Measurements from ENCODE around the gene RHOB. TPM values are rescaled to one million over a fixed set of nuclear protein-coding genes. Genes with fewer than 3 reads are reported as not detected.

RHOB gene
- total and polyA plus RNA-seq, 2 experiments from 2014 or later: 15.4 to 92.1 TPM

DNA sequence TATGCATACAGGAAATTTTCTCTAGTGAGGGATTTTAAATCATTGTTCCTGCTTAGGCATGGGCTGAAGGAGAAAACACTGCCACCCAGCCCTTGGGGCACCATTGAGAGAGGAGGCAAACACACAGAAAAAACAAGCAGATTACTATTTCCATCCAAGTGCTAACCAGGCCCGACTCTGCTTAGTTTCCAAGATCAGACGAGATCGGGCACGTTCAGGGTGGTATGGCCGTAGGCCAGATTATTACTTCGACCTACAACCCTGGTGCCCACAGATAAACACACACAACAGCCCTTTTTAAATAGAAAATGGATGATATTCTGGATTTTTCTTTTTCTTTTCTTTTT, 45.4 kb upstream of the RHOB start:
- Histone ChIP-seq H3K27me3 (no peaks in the 10 kb centered on the region), H3K36me3 (no peaks in the 10 kb centered on the region), H3K27ac (no peak overlapping the region), H3K9me3 (ENCODE audit: low read depth) (no peaks in the 10 kb centered on the region), H3K4me3 (no peak overlapping the region), H3K4me1 (ENCODE audit: low read depth) (no peaks in the 10 kb centered on the region)
- DNase-seq (ENCODE audit: low read depth in 1 of 2, low spot score in 1 of 2): no peak
- TF ChIP-seq, protein P1, sequence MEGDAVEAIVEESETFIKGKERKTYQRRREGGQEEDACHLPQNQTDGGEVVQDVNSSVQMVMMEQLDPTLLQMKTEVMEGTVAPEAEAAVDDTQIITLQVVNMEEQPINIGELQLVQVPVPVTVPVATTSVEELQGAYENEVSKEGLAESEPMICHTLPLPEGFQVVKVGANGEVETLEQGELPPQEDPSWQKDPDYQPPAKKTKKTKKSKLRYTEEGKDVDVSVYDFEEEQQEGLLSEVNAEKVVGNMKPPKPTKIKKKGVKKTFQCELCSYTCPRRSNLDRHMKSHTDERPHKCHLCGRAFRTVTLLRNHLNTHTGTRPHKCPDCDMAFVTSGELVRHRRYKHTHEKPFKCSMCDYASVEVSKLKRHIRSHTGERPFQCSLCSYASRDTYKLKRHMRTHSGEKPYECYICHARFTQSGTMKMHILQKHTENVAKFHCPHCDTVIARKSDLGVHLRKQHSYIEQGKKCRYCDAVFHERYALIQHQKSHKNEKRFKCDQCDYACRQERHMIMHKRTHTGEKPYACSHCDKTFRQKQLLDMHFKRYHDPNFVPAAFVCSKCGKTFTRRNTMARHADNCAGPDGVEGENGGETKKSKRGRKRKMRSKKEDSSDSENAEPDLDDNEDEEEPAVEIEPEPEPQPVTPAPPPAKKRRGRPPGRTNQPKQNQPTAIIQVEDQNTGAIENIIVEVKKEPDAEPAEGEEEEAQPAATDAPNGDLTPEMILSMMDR (IDR thresholded peaks at IDR 0.05; ENCODE audit: low read depth, low read length): no peak

DNA sequence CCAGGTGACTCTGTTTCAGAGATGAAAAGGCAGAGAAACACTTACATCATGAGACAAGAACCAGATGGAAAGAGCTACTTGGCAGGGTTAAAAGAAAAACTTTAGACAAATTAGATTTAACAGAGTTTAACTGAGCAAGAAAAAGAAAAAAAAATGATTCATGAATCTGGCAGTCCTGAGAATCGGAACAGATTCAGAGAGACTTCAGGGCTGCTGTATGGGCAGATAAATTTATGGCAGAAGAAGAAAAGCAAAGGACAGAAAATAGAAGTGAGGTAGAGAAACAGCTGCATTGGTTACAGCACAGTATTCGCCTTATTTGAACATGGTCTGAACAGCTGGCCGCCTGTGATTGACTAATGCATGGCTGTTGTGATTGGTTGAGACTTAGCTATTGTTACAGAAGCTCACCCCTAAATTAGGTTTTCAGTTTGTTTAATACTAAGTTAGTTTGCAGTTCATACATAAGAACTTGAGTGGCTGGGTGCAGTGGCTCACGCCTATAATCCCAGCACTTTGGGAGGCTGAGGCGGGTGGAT, 43.0 kb upstream of the RHOB start:
- TF ChIP-seq, protein P1 (IDR thresholded peaks at IDR 0.05; ENCODE audit: low read depth, low read length): no peak
- no peaks in the 10 kb centered on the region for H3K9me3 ChIP-seq (ENCODE audit: low read depth)
- no peaks in the 10 kb centered on the region for H3K4me1 ChIP-seq (ENCODE audit: low read depth)
- no peak overlapping the region for H3K27ac ChIP-seq
- H3K4me3 ChIP-seq: no peak overlapping the region
- H3K36me3 ChIP-seq: no peaks in the 10 kb centered on the region
- H3K27me3 ChIP-seq: no peaks in the 10 kb centered on the region
- DNase-seq (ENCODE audit: low read depth in 1 of 2, low spot score in 1 of 2): no peak

DNA sequence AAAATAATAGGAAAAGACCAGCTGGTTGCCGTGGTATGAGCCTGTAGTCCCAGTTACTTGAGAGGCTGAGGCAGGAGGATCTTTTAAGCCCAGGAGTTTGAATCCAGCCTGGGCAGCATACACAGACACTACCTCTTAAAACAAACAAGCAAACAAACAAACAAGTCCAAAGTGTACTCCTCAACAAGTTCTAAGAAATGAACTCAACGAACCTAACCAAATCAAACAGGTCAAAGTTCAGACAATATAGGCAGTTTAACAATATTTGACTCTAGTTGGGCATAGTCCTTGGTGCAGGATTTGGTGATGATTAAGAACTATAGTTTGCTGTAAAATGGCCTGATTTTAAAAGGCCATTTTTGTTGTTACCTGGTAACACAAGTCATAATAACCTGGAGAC, 41.9 kb upstream of the RHOB start:
- Histone ChIP-seq H3K36me3 (no peaks in the 10 kb centered on the region), H3K9me3 (ENCODE audit: low read depth) (no peaks in the 10 kb centered on the region), H3K27ac (no peak overlapping the region), H3K4me1 (ENCODE audit: low read depth) (no peaks in the 10 kb centered on the region), H3K4me3 (no peak overlapping the region), H3K27me3 (no peaks in the 10 kb centered on the region)
- no peak for DNase-seq (ENCODE audit: low read depth in 1 of 2, low spot score in 1 of 2)
- TF ChIP-seq, protein P1 (IDR thresholded peaks at IDR 0.05; ENCODE audit: low read depth, low read length): no peak

DNA sequence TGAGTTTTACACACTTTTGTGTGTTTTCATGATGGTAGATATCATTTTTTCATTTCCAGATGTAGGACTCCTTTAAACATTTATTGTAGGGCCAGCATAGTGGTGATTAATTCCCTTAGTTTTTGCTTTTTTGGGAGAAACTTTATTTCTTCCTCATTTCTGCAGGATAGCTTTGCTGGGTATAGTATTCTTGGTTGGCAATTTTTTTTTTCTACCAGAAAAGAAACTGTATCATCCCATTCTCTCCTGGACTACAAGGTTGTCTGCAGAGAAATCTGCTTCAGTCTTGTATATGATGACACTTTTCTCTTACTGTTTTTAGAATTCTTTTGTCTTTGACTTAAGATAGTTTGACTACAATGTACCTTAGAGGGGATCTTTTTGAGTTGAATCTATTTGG, 37.8 kb upstream of the RHOB start:
- Histone ChIP-seq H3K4me1 (ENCODE audit: low read depth) (no peaks in the 10 kb centered on the region), H3K4me3 (no peak overlapping the region), H3K9me3 (ENCODE audit: low read depth) (no peaks in the 10 kb centered on the region), H3K27me3 (no peaks in the 10 kb centered on the region), H3K36me3 (no peaks in the 10 kb centered on the region), H3K27ac (no peak overlapping the region)
- DNase-seq (ENCODE audit: low read depth in 1 of 2, low spot score in 1 of 2): no peak
- TF ChIP-seq, protein P1 (IDR thresholded peaks at IDR 0.05; ENCODE audit: low read depth, low read length): no peak

GRCh38 chr2:20410556-20411277, 36.2 kb upstream of the RHOB start:
- no peak for DNase-seq (ENCODE audit: low read depth in 1 of 2, low spot score in 1 of 2)
- Histone ChIP-seq H3K27me3 (no peaks in the 10 kb centered on the region), H3K27ac (no peak overlapping the region)

More at GRCh38 chr2:20410556-20411277, 36.2 kb upstream of the RHOB start:
- Histone ChIP-seq H3K36me3 (no peaks in the 10 kb centered on the region), H3K9me3 (ENCODE audit: low read depth) (no peaks in the 10 kb centered on the region), H3K4me3 (no peak overlapping the region), H3K4me1 (ENCODE audit: low read depth) (no peaks in the 10 kb centered on the region)
- TF ChIP-seq, protein P1 (IDR thresholded peaks at IDR 0.05; ENCODE audit: low read depth, low read length): no peak
